Calu3 (cell line): ENCODE measurements around the gene ANGPTL2. TPM values are rescaled to one million over a fixed set of nuclear protein-coding genes. Genes with fewer than 3 reads are reported as not detected.

ENCODE experiments used
- BruUV-seq: library from RNA; stranded (reverse); fragments of 400-500 nt; replicated peaks from 2 replicates; lab custom pipeline; 2021; lab: Mats Ljungman, UMichigan
- CTCF ChIA-PET: fragments of 300-600 bp; sonication (Branson Sonifier 250); formaldehyde crosslinking; loops from one replicate; lab custom pipeline; 2022; ENCODE audit warnings: antibody characterized with exemption; lab: Charles Lee
- DNase-seq: peaks from one replicate; pipeline ENCODE4 v3.0.0; 2022
- H3K27ac Mint-ChIP-seq: one replicate; pipeline ENCODE4 v1.8.0; 2022; ENCODE audit warnings: mixed read lengths; ENCODE audit not compliant: unreplicated experiment
- H3K27me3 Mint-ChIP-seq: one replicate; pipeline ENCODE4 v1.8.0; 2022; ENCODE audit warnings: mixed read lengths; ENCODE audit not compliant: unreplicated experiment
- H3K36me3 Mint-ChIP-seq: one replicate; pipeline ENCODE4 v1.8.0; 2022; ENCODE audit warnings: mild to moderate bottlenecking, moderate library complexity, mixed read lengths; ENCODE audit not compliant: insufficient read depth, unreplicated experiment
- H3K4me1 Mint-ChIP-seq: one replicate; pipeline ENCODE4 v1.8.0; 2022; ENCODE audit warnings: mild to moderate bottlenecking, low read depth, mixed read lengths; ENCODE audit not compliant: unreplicated experiment
- H3K4me3 Mint-ChIP-seq: one replicate; pipeline ENCODE4 v1.8.0; 2022; ENCODE audit warnings: mild to moderate bottlenecking, low read depth, moderate library complexity, mixed read lengths; ENCODE audit not compliant: unreplicated experiment
- H3K9me3 Mint-ChIP-seq: one replicate; pipeline ENCODE4 v1.8.0; 2022; ENCODE audit warnings: low read depth, mixed read lengths; ENCODE audit not compliant: unreplicated experiment
- intact Hi-C: fragments of 100-400 bp; cut with micrococcal nuclease; formaldehyde crosslinking; loops from one replicate; pipeline ENCODE4 v1.10.0; 2022; ENCODE audit not compliant: unreplicated experiment
- total RNA-seq: library from RNA; stranded (reverse); gene quantifications from 2 replicates; pipeline ENCODE4 v1.2.3, GENCODE V29; 2022
- TF ChIP-seq, protein P1 (sequence below): fragments of 200-600 bp; IDR thresholded peaks from one replicate; pipeline ENCODE4 v1.8.0; 2022; ENCODE audit warnings: antibody characterized with exemption; ENCODE audit not compliant: unreplicated experiment

The ANGPTL2 gene
- total RNA-seq, 1 experiment from 2014 or later = not detected

DNA sequence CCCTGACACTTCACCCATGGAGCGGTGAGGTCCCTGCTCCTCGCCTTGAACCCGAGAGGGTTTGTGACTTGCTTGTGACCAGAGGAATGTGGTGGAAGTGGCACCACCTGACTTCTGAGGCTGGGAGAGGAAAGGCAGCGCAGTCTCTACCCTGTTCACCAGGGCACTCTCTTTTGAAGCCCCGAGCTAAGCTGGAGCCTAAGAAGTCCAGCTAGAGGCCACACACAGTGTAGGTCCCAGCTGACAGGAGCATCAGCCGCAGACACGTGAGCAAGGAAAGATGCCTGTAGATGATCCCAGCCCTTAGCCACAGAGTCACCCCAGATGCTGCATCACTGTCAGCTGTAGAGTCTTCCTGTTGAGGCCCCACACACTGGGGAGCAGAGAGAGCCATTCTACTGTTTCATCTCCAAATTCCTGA is 1.7 kb upstream of the ANGPTL2 start:
- DNase-seq = no peak
- no peaks in the 10 kb centered on the region for H3K9me3 Mint-ChIP-seq

DNA sequence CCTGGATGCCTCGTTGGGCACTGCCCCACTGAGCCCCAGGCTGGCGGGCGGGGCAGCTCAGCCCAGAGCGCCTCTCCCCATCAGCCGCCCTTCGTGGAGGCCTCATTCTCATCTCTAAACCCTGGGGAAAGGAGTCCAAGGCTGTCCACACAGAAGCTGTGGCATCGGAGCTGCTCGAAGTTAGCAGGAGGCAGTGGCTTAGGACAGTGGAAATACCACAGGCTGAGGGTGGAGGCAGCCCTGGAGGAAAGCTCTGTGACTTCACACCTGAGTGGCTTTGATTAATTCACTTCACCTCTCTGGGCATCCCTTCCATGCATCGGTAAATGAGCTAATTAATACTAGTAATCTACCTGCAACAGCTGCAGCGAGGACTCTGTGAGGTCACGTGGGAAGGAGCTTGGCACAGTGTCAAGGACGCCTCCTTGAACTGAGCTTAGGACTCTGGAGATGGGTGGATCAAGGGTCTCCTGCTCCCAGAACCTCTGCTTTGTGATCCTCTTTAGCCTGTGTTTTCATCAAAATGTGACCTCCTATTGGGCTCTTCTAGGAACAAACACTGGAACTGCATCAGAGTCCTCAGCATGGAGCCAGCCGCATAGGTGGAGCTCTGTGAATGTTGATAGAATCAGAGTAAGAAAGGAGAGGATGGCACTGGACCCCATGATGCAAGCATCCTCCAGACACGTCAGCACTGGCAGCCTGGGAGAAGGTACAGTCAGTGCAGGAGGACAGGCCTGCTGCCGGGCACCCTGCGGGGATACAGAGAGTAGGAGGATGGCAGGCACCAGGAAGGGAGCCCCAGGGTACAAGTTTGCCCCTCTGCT is 842 bp upstream of the ANGPTL2 start:
- intact Hi-C loops = no loop called here
- Mint-ChIP-seq H3K27me3 (peaks cover 37% of the 10 kb centered on the region), H3K4me1 (no peaks in the 10 kb centered on the region), H3K4me3 (no peak overlapping the region), H3K36me3 (no peaks in the 10 kb centered on the region), H3K9me3 (no peaks in the 10 kb centered on the region), H3K27ac (no peak overlapping the region)
- no TSS peak for BruUV-seq
- CTCF ChIA-PET = no interaction called here
- DNase-seq = no peak
- TF ChIP-seq, protein P1, sequence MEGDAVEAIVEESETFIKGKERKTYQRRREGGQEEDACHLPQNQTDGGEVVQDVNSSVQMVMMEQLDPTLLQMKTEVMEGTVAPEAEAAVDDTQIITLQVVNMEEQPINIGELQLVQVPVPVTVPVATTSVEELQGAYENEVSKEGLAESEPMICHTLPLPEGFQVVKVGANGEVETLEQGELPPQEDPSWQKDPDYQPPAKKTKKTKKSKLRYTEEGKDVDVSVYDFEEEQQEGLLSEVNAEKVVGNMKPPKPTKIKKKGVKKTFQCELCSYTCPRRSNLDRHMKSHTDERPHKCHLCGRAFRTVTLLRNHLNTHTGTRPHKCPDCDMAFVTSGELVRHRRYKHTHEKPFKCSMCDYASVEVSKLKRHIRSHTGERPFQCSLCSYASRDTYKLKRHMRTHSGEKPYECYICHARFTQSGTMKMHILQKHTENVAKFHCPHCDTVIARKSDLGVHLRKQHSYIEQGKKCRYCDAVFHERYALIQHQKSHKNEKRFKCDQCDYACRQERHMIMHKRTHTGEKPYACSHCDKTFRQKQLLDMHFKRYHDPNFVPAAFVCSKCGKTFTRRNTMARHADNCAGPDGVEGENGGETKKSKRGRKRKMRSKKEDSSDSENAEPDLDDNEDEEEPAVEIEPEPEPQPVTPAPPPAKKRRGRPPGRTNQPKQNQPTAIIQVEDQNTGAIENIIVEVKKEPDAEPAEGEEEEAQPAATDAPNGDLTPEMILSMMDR = no peak

More for the DNA sequence above, 1.7 kb upstream of the ANGPTL2 start:
- Mint-ChIP-seq H3K4me1 (no peaks in the 10 kb centered on the region), H3K4me3 (no peak overlapping the region), H3K36me3 (no peaks in the 10 kb centered on the region), H3K27ac (no peak overlapping the region), H3K27me3 (peaks cover 37% of the 10 kb centered on the region)
- intact Hi-C loops = no loop called here
- CTCF ChIA-PET = no interaction called here
- BruUV-seq = no TSS peak
- TF ChIP-seq, protein P1 = no peak

DNA sequence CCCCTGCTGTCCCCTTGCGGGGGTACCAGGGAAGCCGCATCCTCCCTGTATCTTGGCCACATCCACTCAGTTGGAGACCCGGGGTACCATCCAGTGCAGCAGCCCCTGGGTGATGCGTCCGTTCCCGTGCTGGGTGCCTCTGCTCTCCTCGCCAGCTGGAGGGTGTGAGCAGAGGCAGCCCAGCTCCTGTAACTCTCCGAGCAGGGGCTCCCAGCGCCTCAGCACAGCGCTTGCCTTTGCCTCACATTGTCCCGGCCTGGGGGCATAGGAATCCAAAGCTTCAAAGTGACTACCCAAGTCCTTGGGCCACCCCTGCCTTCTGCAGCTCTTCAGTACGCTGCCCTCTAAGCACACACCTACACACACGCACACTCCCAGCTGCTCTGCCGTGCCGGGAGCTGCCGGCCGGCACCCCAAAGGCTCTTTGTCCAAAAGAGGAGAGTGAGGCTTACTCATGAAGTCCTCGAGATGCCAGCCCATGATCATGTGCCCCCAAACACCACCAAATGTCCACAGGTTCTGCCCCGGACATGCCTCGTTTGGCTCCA is 733 bp downstream of the ANGPTL2 start:
- Mint-ChIP-seq H3K27ac (no peak overlapping the region), H3K4me3 (no peak overlapping the region), H3K4me1 (no peaks in the 10 kb centered on the region), H3K36me3 (no peaks in the 10 kb centered on the region), H3K27me3 (peaks cover 29% of the 10 kb centered on the region), H3K9me3 (no peaks in the 10 kb centered on the region)
- CTCF ChIA-PET = no interaction called here
- DNase-seq = no peak
- intact Hi-C loops = no loop called here
- no TSS peak for BruUV-seq
- TF ChIP-seq, protein P1 = no peak

DNA sequence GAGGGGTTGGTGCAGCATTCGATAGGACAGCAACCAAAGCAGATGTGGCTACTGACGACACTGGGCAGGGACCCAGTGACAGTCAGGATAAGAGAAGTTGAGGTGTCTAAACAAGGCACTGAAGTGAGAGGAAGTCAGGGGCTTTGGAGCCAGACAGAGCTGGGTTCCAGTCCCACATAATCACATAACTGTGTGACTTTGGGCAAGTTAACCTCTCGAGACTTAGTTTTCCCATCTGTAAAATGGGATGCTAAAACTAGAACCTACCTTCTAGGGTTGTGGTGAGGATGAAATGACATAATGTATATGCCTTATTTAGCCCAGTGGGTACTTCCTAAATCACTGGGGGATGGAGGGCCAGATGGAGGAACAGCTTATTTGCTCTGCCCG is 3.1 kb downstream of the ANGPTL2 start:
- peaks cover 4% of the 10 kb centered on the region for H3K36me3 Mint-ChIP-seq
- no peak for DNase-seq
- TF ChIP-seq, protein P1 = no peak
- peaks cover 5% of the 10 kb centered on the region for H3K27me3 Mint-ChIP-seq
- BruUV-seq = no TSS peak
- CTCF ChIA-PET = no interaction called here
- no peaks in the 10 kb centered on the region for H3K4me1 Mint-ChIP-seq
- intact Hi-C loops = no loop called here
- H3K9me3 Mint-ChIP-seq = no peaks in the 10 kb centered on the region
- no peak overlapping the region for H3K4me3 Mint-ChIP-seq
- H3K27ac Mint-ChIP-seq = no peak overlapping the region
